Sigmoid colon (tissue), 4 donors: ENCODE measurements around the gene VIPR2.

ENCODE experiments used
- CTCF ChIP-seq, 4 experiments: fragments of 450-650 bp in 3 of 4; fragments of 200-600 bp in 1 of 4; IDR thresholded peaks; one replicate each; pipeline ENCODE4 v1.5.1; 2016 to 2019; ENCODE audit warnings: antibody characterized with exemption in 4 of 4, mild to moderate bottlenecking in 3 of 4, moderate library complexity in 2 of 4
- EP300 ChIP-seq, 4 donors: sonication (generic); formaldehyde crosslinking; IDR thresholded peaks; one replicate each; pipeline ENCODE4 v1.6.1; 2017; ENCODE audit warnings: antibody characterized with exemption in 4 of 4
- POLR2A ChIP-seq, 2 donors: fragments of 450-650 bp; IDR thresholded peaks; one replicate each; pipeline ENCODE4 v1.6.1; 2016; ENCODE audit warnings: antibody characterized with exemption in 2 of 2, mild to moderate bottlenecking in 2 of 2, moderate library complexity in 2 of 2
- POLR2AphosphoS5 ChIP-seq, 4 donors: sonication (generic); formaldehyde crosslinking; IDR thresholded peaks; one replicate each; pipeline ENCODE4 v1.6.1; 2017; ENCODE audit warnings: antibody characterized with exemption in 4 of 4

GRCh38 chr7:159012353-159013069 is 132.2 kb downstream of the VIPR2 start:
- no peak for TF ChIP-seq POLR2A (IDR thresholded peaks at IDR 0.05)
- TF ChIP-seq CTCF (IDR thresholded peaks at IDR 0.05) = no peak
- peak; percentile 64 to 79 (median 69) for TF ChIP-seq POLR2AphosphoS5 (IDR thresholded peaks at IDR 0.05)
- TF ChIP-seq EP300 (IDR thresholded peaks at IDR 0.05) = peak; percentile 46 to 92 (median 68)
